Mesendoderm (in vitro differentiated cells): ENCODE data around the gene RPLP1.

Experiments used
- DNase-seq: peaks from one replicate; pipeline ENCODE4 v3.0.0; 2013
- H2AK5ac ChIP-seq: 2 replicates; pipeline ENCODE4 v1.6.1; 2013; ENCODE audit warnings: low read length, inconsistent platforms
- H2BK120ac ChIP-seq: 2 replicates; pipeline ENCODE4 v1.6.1; 2013; ENCODE audit warnings: low read depth, mild to moderate bottlenecking, low read length, moderate library complexity, mixed read lengths
- H2BK15ac ChIP-seq: replicated peaks from 2 replicates; pipeline ENCODE4 v1.6.1; 2013; ENCODE audit warnings: low read depth, mild to moderate bottlenecking, moderate library complexity
- H2BK5ac ChIP-seq: 2 replicates; pipeline ENCODE4 v1.6.1; 2013; ENCODE audit warnings: low read length, inconsistent platforms
- H3K18ac ChIP-seq: 2 replicates; pipeline ENCODE4 v1.6.1; 2013; ENCODE audit warnings: mild to moderate bottlenecking, low read length, mixed read lengths
- H3K23ac ChIP-seq: one replicate; pipeline ENCODE4 v1.6.1; 2013; ENCODE audit warnings: low read length
- H3K27ac ChIP-seq: 2 replicates; pipeline ENCODE4 v1.5.1; 2013; ENCODE audit warnings: low read depth, mild to moderate bottlenecking, inconsistent platforms, low read length, moderate library complexity
- H3K27me3 ChIP-seq: 2 replicates; pipeline ENCODE4 v1.6.1; 2013; ENCODE audit warnings: low read length, control low read depth, mild to moderate bottlenecking, inconsistent platforms; ENCODE audit not compliant: insufficient read depth, poor library complexity
- H3K36me3 ChIP-seq: 2 replicates; pipeline ENCODE4 v1.6.1; 2013; ENCODE audit warnings: low read length, inconsistent platforms; ENCODE audit not compliant: control insufficient read depth, insufficient read depth
- H3K4ac ChIP-seq: one replicate; pipeline ENCODE4 v1.6.1; 2013; ENCODE audit warnings: low read depth, mild to moderate bottlenecking, low read length, moderate library complexity
- H3K4me1 ChIP-seq: 2 replicates; pipeline ENCODE4 v1.6.1; 2013; ENCODE audit warnings: low read depth, low read length, inconsistent platforms; ENCODE audit not compliant: control insufficient read depth
- H3K4me2 ChIP-seq: 2 replicates; pipeline ENCODE4 v1.6.1; 2013; ENCODE audit warnings: low read length
- H3K4me3 ChIP-seq: 2 replicates; pipeline ENCODE4 v1.5.1; 2013; ENCODE audit warnings: mild to moderate bottlenecking, low read length
- H3K56ac ChIP-seq: one replicate; pipeline ENCODE4 v1.6.1; 2013; ENCODE audit warnings: low read length
- H3K79me1 ChIP-seq: 2 replicates; pipeline ENCODE4 v1.6.1; 2013; ENCODE audit warnings: low read length, inconsistent platforms
- H3K79me2 ChIP-seq: 2 replicates; pipeline ENCODE4 v1.6.1; 2013; ENCODE audit warnings: mild to moderate bottlenecking, low read length; ENCODE audit not compliant: control insufficient read depth, insufficient read depth
- H3K9ac ChIP-seq: 2 replicates; pipeline ENCODE4 v1.6.1; 2013; ENCODE audit warnings: low read length, inconsistent platforms
- H4K5ac ChIP-seq: one replicate; pipeline ENCODE4 v1.6.1; 2013; ENCODE audit warnings: low read length
- H4K8ac ChIP-seq: one replicate; pipeline ENCODE4 v1.6.1; 2013; ENCODE audit warnings: low read depth, mild to moderate bottlenecking, control low read depth, low read length, moderate library complexity
- WGBS: extraction: QIAGEN DNeasy Blood & Tissue Kit; methylation state at CpG from one replicate; pipeline ENCODE4 v1.1.7; 2013; ENCODE audit warnings: low lambda C conversion rate, missing lambda C conversion rate; ENCODE audit not compliant: insufficient coverage; ENCODE audit errors: extremely low coverage; 5-methylcytosine and 5-hydroxymethylcytosine counted together

The RPLP1 gene

GRCh38 chr15:69486481-69487110 lies 34.0 kb downstream of the RPLP1 start:
- Histone ChIP-seq H3K27me3 (no peaks in the 10 kb centered on the region), H2AK5ac (no peak overlapping the region)

DNA sequence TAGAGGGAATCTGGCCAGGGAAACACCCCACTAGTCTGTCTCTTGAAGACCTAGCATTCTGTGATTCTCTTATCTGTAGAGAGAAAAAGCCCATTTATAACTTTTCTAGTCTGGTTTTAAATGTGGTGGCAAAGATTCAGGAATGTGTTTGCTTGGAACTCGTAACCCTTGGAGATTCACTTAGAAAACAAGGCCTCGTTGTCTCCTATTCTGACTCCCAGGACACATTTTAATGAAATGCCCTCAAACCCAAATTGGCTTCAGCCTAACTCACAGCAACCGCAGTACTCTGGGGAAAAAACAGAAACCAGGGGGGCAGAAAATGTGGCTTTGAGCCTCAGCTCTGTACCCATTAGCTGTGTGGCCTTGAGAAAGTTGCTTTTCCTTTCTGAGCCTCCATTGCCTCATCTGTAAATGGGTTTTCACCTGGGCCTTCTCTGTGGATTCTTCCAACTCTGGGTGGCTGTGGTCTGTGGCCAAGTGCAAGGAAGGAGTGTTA lies 36.5 kb downstream of the RPLP1 start:
- no peaks in the 10 kb centered on the region for H3K27me3 ChIP-seq
- H3K56ac ChIP-seq: no peak overlapping the region
- no peak overlapping the region for H2BK15ac ChIP-seq
- H3K9ac ChIP-seq: no peak overlapping the region
- H3K4ac ChIP-seq: no peak overlapping the region
- no peak for DNase-seq
- no peak overlapping the region for H4K8ac ChIP-seq
- H3K23ac ChIP-seq: no peak overlapping the region
- no peak overlapping the region for H2BK120ac ChIP-seq
- H3K4me1 ChIP-seq: no peaks in the 10 kb centered on the region
- H3K27ac ChIP-seq: no peak overlapping the region
- no peaks in the 10 kb centered on the region for H3K79me2 ChIP-seq
- H2BK5ac ChIP-seq: no peak overlapping the region
- H4K5ac ChIP-seq: no peak overlapping the region
- no peak overlapping the region for H3K18ac ChIP-seq
- H2AK5ac ChIP-seq: no peak overlapping the region
- no peaks in the 10 kb centered on the region for H3K36me3 ChIP-seq
- no peaks in the 10 kb centered on the region for H3K79me1 ChIP-seq
- H3K4me3 ChIP-seq: no peak overlapping the region
- H3K4me2 ChIP-seq: no peak overlapping the region
- no CpG with 5 or more reads among the region's 3 CpGs for WGBS

More at GRCh38 chr15:69486481-69487110, 34.0 kb downstream of the RPLP1 start:
- Histone ChIP-seq H3K18ac (no peak overlapping the region), H2BK5ac (no peak overlapping the region), H3K9ac (no peak overlapping the region), H3K4me2 (no peak overlapping the region), H3K36me3 (no peaks in the 10 kb centered on the region), H3K4me3 (no peak overlapping the region), H4K8ac (no peak overlapping the region), H3K56ac (no peak overlapping the region), H3K79me2 (no peaks in the 10 kb centered on the region), H2BK120ac (no peak overlapping the region), H3K27ac (no peak overlapping the region), H3K4me1 (no peaks in the 10 kb centered on the region), H2BK15ac (no peak overlapping the region), H3K4ac (no peak overlapping the region), H3K79me1 (no peaks in the 10 kb centered on the region), H4K5ac (no peak overlapping the region), H3K23ac (no peak overlapping the region)
- WGBS: no CpG with 5 or more reads among the region's 3 CpGs
- no peak for DNase-seq

GRCh38 chr15:69490356-69491037 lies 37.9 kb downstream of the RPLP1 start:
- no peak overlapping the region for H2BK15ac ChIP-seq
- no peak overlapping the region for H3K27ac ChIP-seq
- no peak for DNase-seq
- no peaks in the 10 kb centered on the region for H3K79me2 ChIP-seq
- no peak overlapping the region for H2BK120ac ChIP-seq
- no peak overlapping the region for H4K5ac ChIP-seq
- no peak overlapping the region for H3K4me3 ChIP-seq
- no peak overlapping the region for H3K56ac ChIP-seq
- H3K79me1 ChIP-seq: no peaks in the 10 kb centered on the region
- no peak overlapping the region for H3K18ac ChIP-seq
- no peak overlapping the region for H3K9ac ChIP-seq
- no peaks in the 10 kb centered on the region for H3K4me1 ChIP-seq
- no peak overlapping the region for H2AK5ac ChIP-seq
- H3K36me3 ChIP-seq: no peaks in the 10 kb centered on the region
- no peak overlapping the region for H4K8ac ChIP-seq
- H3K4me2 ChIP-seq: no peak overlapping the region
- H3K4ac ChIP-seq: no peak overlapping the region
- no peaks in the 10 kb centered on the region for H3K27me3 ChIP-seq
- no CpG with 5 or more reads among the region's 11 CpGs for WGBS
- no peak overlapping the region for H2BK5ac ChIP-seq
- H3K23ac ChIP-seq: no peak overlapping the region

DNA sequence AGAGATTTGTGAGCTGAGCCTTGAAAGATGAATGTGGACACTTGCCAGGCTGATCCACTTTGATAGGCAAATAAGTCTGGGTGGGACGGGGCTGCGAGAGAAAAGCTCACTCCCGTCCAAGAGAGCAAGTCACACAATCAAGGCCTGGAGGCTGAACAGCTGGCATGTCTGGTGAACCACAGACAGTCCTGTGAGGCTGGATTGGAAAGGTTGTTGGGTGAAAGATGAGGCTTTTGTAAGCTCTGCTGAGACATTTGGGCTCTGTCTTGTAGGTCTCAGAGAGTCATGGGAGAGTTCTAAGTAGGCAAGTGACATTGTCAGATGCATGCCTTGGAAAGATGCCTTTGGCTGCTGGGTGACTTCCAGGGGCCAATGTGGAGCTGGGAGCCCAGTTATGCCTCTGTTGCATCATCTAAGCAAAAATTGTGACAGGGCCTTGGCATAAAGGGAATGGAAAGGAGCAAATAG lies 38.5 kb downstream of the RPLP1 start:
- no peaks in the 10 kb centered on the region for H3K79me2 ChIP-seq
- H4K8ac ChIP-seq: no peak overlapping the region
- H3K36me3 ChIP-seq: no peaks in the 10 kb centered on the region
- no peak overlapping the region for H4K5ac ChIP-seq
- H3K79me1 ChIP-seq: no peaks in the 10 kb centered on the region
- H3K4ac ChIP-seq: no peak overlapping the region
- H3K4me3 ChIP-seq: no peak overlapping the region
- H2AK5ac ChIP-seq: no peak overlapping the region
- H2BK5ac ChIP-seq: no peak overlapping the region
- H3K27me3 ChIP-seq: no peaks in the 10 kb centered on the region
- no peaks in the 10 kb centered on the region for H3K4me1 ChIP-seq
- no peak for DNase-seq
- no peak overlapping the region for H3K56ac ChIP-seq
- no peak overlapping the region for H3K4me2 ChIP-seq
- no peak overlapping the region for H3K18ac ChIP-seq
- no peak overlapping the region for H3K23ac ChIP-seq
- no CpG with 5 or more reads among the region's 3 CpGs for WGBS
- H3K9ac ChIP-seq: no peak overlapping the region
- H3K27ac ChIP-seq: no peak overlapping the region
- H2BK120ac ChIP-seq: no peak overlapping the region
- H2BK15ac ChIP-seq: no peak overlapping the region

- no peak for DNase-seq
- Histone ChIP-seq H3K4me3 (no peak overlapping the region), H3K4me1 (no peaks in the 10 kb centered on the region), H3K23ac (no peak overlapping the region), H3K27me3 (no peaks in the 10 kb centered on the region), H3K56ac (no peak overlapping the region), H2BK120ac (no peak overlapping the region), H3K79me1 (no peaks in the 10 kb centered on the region), H2AK5ac (no peak overlapping the region), H2BK5ac (no peak overlapping the region), H4K5ac (no peak overlapping the region), H2BK15ac (no peak overlapping the region), H3K9ac (no peak overlapping the region), H3K36me3 (no peaks in the 10 kb centered on the region), H3K4me2 (no peak overlapping the region), H3K27ac (no peak overlapping the region), H4K8ac (no peak overlapping the region), H3K79me2 (no peaks in the 10 kb centered on the region), H3K18ac (no peak overlapping the region), H3K4ac (no peak overlapping the region)
- WGBS: no CpG with 5 or more reads among the region's 2 CpGs
Measured at GRCh38 chr15:69493406-69493805, 40.8 kb downstream of the RPLP1 start.
